Measurements from ENCODE around the gene RAD17. TPM values are rescaled to one million over a fixed set of nuclear protein-coding genes. Genes with fewer than 3 reads are reported as not detected.

The RAD17 gene, protein sequence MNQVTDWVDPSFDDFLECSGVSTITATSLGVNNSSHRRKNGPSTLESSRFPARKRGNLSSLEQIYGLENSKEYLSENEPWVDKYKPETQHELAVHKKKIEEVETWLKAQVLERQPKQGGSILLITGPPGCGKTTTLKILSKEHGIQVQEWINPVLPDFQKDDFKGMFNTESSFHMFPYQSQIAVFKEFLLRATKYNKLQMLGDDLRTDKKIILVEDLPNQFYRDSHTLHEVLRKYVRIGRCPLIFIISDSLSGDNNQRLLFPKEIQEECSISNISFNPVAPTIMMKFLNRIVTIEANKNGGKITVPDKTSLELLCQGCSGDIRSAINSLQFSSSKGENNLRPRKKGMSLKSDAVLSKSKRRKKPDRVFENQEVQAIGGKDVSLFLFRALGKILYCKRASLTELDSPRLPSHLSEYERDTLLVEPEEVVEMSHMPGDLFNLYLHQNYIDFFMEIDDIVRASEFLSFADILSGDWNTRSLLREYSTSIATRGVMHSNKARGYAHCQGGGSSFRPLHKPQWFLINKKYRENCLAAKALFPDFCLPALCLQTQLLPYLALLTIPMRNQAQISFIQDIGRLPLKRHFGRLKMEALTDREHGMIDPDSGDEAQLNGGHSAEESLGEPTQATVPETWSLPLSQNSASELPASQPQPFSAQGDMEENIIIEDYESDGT
- total RNA-seq (2022) (21.9 and 25.9 TPM in 2 replicates), Bru-seq, nascent RNA (percentile 69 among the genes with signal in this experiment), BruChase-seq, experiment 1, labeled RNA remaining after a 6-hour chase (percentile 73 among the genes with signal in this experiment), BruChase-seq, experiment 2, labeled RNA remaining after a 2-hour chase (percentile 71 among the genes with signal in this experiment)
- long read RNA-seq, transcript RAD17-204 (18 exons, 2,943 nt): major isoform, 30 of 55 reads
- long read RNA-seq, partial matches to known transcripts: 4 of 55 reads
- long read RNA-seq, other reads (novel, unspliced or antisense): 16 of 55 reads

- no peaks in the 10 kb centered on the region for H3K27me3 Mint-ChIP-seq (ENCODE audit: insufficient read depth, unreplicated experiment)
- H3K36me3 Mint-ChIP-seq (ENCODE audit: insufficient read depth, unreplicated experiment): peaks cover 44% of the 10 kb centered on the region
- H3K4me1 Mint-ChIP-seq (ENCODE audit: insufficient read depth, unreplicated experiment): peaks cover 28% of the 10 kb centered on the region
- DNase-seq (ENCODE audit: unreplicated experiment): peak; percentile 93
- peak within 1 kb of the TSS; percentile 79 for H3K4me3 Mint-ChIP-seq (ENCODE audit: unreplicated experiment)
- peak within 1 kb of the TSS; percentile 99 for H3K27ac Mint-ChIP-seq (ENCODE audit: low read depth, unreplicated experiment)
- CTCF ChIA-PET: interaction anchor here (0.5 to 1.1 kb wide), 2 partner anchors 33 to 276 kb away, joined by 3 to 5 read pairs; partner anchors contain the start of gene SLC30A5
- intact Hi-C loops (cut with micrococcal nuclease): loop anchor here (1.0 kb wide), 1 partner anchor 276 kb away; no protein-coding TSS in a partner anchor
- H3K9me3 Mint-ChIP-seq (ENCODE audit: unreplicated experiment): no peaks in the 10 kb centered on the region
- TF ChIP-seq, protein P1, sequence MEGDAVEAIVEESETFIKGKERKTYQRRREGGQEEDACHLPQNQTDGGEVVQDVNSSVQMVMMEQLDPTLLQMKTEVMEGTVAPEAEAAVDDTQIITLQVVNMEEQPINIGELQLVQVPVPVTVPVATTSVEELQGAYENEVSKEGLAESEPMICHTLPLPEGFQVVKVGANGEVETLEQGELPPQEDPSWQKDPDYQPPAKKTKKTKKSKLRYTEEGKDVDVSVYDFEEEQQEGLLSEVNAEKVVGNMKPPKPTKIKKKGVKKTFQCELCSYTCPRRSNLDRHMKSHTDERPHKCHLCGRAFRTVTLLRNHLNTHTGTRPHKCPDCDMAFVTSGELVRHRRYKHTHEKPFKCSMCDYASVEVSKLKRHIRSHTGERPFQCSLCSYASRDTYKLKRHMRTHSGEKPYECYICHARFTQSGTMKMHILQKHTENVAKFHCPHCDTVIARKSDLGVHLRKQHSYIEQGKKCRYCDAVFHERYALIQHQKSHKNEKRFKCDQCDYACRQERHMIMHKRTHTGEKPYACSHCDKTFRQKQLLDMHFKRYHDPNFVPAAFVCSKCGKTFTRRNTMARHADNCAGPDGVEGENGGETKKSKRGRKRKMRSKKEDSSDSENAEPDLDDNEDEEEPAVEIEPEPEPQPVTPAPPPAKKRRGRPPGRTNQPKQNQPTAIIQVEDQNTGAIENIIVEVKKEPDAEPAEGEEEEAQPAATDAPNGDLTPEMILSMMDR (IDR thresholded peaks at IDR 0.05; ENCODE audit: unreplicated experiment): no peak
- no TSS peak for BruUV-seq (replicated peaks)
- POLR2A ChIA-PET: interaction anchor here (0.6 to 1.8 kb wide), 15 partner anchors 10 to 276 kb away, joined by 3 to 12 read pairs (median 3); partner anchors contain the start of genes CCDC125, CDK7 and SLC30A5
These were observed at the start of gene RAD17, which contains the start of the genes AK6 and TAF9 for GRCh38 chr5:69369340-69370121. RAD17 (plus strand) TSS chr5:69369818; CDS start chr5:69372209, 2,391 bp downstream. AK6 (minus strand) TSS chr5:69369520; CDS start chr5:69369490, 30 bp downstream. TAF9 (minus strand) TSS chr5:69369520; CDS start chr5:69365737, 3,783 bp downstream.

GRCh38 chr5:69326365-69326764 lies 43.3 kb upstream of the RAD17 start:
- TF ChIP-seq, protein P1 (IDR thresholded peaks at IDR 0.05; ENCODE audit: unreplicated experiment): no peak
- no peak for DNase-seq (ENCODE audit: unreplicated experiment)
- Mint-ChIP-seq H3K27ac (ENCODE audit: low read depth, unreplicated experiment) (no peak overlapping the region), H3K27me3 (ENCODE audit: insufficient read depth, unreplicated experiment) (no peaks in the 10 kb centered on the region), H3K4me1 (ENCODE audit: insufficient read depth, unreplicated experiment) (peaks cover 3% of the 10 kb centered on the region), H3K9me3 (ENCODE audit: unreplicated experiment) (no peaks in the 10 kb centered on the region), H3K36me3 (ENCODE audit: insufficient read depth, unreplicated experiment) (no peaks in the 10 kb centered on the region), H3K4me3 (ENCODE audit: unreplicated experiment) (no peak overlapping the region)
- ChIA-PET CTCF (no interaction called here), POLR2A (interaction anchor here (0.6 kb wide), 1 partner anchor 1415 kb away, joined by 3 read pairs; no protein-coding TSS in a partner anchor)
- intact Hi-C loops (cut with micrococcal nuclease): no loop called here
- BruUV-seq (replicated peaks): no TSS peak

- no TSS peak for BruUV-seq (replicated peaks)
- Mint-ChIP-seq H3K4me3 (ENCODE audit: unreplicated experiment) (no peak overlapping the region), H3K27me3 (ENCODE audit: insufficient read depth, unreplicated experiment) (no peaks in the 10 kb centered on the region), H3K36me3 (ENCODE audit: insufficient read depth, unreplicated experiment) (peaks cover 6% of the 10 kb centered on the region), H3K9me3 (ENCODE audit: unreplicated experiment) (no peaks in the 10 kb centered on the region), H3K27ac (ENCODE audit: low read depth, unreplicated experiment) (peak overlapping the region; percentile 61), H3K4me1 (ENCODE audit: insufficient read depth, unreplicated experiment) (peaks cover 8% of the 10 kb centered on the region)
- intact Hi-C loops (cut with micrococcal nuclease): loop anchor here (10.0 kb wide), 2 partner anchors 235 to 285 kb away; partner anchors contain the start of gene SLC30A5
- TF ChIP-seq, protein P1 (IDR thresholded peaks at IDR 0.05; ENCODE audit: unreplicated experiment): no peak
- DNase-seq (ENCODE audit: unreplicated experiment): no peak
- ChIA-PET CTCF (no interaction called here), POLR2A (no interaction called here)
These were observed 39.6 kb upstream of the RAD17 start for GRCh38 chr5:69329905-69330489.
